Inferior parietal cortex (tissue), 1 donor: ENCODE data around the gene VAX1.

ENCODE experiments used
- DNase-seq: peaks from one replicate; pipeline ENCODE4 v3.0.0-alpha.2; 2016; ENCODE audit errors: extremely low spot score

VAX1 gene

GRCh38 chr10:117163954-117164548 is 26.0 kb upstream of the VAX1 start:
- DNase-seq: no peak

- DNase-seq: no peak
Measured at GRCh38 chr10:117163061-117163953, 25.2 kb upstream of the VAX1 start.

DNA sequence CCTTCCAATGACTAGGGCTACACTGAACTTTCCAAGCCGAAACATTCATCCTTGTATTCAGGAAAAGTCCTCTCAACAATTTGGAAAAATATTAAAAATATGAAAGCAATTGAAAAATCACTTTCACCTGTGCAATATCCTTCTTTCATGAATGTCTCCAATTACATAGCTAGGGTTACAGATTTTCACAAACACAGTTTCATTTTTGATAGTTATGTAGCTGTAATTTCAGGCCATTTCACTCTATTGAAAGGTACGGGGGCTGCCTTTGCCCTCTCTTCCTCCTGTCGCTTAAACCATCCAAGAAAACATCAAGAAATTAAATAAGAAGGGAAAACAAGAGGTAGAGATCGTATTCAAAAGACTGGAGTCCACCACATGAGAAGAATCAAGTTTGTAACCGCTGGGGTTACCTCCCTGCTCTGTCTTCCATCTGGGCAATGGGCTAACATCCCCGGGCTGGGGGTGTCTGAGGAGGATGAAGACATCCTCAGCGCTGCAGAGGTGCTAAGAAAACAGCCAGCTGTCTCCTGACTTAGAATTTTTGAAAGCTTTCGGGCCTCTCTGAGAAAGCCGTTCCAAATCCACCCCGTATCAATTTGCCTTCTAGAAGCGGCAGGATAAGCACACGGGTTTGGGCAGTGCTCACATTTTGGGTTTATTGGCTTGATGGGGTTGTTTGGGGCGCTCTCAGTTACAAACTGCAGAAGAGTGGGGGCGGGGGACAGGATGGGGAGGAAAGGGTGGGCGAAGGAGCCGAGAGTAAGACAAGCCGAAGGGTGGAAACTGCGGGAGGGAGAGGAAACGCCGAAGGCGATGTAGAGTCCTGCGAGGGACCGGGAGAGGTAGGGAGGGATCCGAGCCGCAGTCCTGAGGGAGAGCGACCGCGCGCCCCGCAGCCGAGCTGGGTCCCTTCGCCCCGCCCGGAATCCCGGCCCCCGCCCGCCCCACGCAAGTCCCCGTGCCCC is 24.3 kb upstream of the VAX1 start:
- DNase-seq: no peak

GRCh38 chr10:117161386-117162033 is 23.4 kb upstream of the VAX1 start:
- no peak for DNase-seq

- no peak for DNase-seq
Measured at GRCh38 chr10:117160567-117160966, 22.5 kb upstream of the VAX1 start.

GRCh38 chr10:117159390-117159789 is 21.3 kb upstream of the VAX1 start:
- DNase-seq: no peak

- DNase-seq: no peak
Measured at GRCh38 chr10:117158297-117158696, 20.2 kb upstream of the VAX1 start.

DNA sequence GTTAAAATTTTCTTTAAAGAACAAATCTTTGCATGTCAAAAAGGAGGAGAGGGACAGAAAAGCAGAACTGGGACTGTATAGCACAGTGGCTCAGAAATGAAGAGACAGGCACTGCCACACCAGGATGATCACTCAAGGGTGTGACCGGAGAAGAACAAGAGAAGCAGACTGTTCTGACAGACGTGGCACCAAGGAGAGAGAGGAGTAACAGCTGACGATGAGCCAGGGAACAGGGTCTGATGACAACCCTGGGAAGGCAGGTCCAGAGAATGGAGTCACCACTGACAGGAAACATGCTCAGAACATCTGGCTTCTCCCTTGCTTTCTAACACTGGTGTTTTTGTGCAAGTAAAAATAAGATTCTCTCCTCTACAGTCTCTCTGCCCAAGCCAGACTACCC is 14.6 kb upstream of the VAX1 start:
- no peak for DNase-seq

- no peak for DNase-seq
Measured at GRCh38 chr10:117148284-117148683, 10.2 kb upstream of the VAX1 start.

- DNase-seq: no peak
Measured at GRCh38 chr10:117145019-117145418, 6.9 kb upstream of the VAX1 start.

- no peak for DNase-seq
Measured at GRCh38 chr10:117143103-117143823, 5.2 kb upstream of the VAX1 start.

DNA sequence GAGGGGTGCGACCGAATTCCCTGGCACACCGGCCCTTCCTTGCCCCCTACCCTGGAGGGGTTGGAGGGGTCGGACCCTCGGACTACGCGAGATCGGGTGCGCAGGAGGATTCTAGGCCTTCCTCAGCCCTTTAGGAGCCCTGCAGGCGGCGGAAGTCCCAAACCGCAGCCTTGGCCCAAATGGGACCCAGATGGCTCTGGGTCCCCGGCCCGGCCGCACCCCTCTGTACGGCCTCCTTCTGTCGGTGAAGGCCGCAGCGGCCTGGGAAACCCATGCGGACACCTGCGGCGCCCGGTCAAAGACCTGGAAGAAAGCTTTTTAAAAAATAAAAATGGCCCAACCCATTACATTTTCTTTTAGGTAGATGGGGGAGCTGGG is 2.4 kb upstream of the VAX1 start:
- no peak for DNase-seq

DNA sequence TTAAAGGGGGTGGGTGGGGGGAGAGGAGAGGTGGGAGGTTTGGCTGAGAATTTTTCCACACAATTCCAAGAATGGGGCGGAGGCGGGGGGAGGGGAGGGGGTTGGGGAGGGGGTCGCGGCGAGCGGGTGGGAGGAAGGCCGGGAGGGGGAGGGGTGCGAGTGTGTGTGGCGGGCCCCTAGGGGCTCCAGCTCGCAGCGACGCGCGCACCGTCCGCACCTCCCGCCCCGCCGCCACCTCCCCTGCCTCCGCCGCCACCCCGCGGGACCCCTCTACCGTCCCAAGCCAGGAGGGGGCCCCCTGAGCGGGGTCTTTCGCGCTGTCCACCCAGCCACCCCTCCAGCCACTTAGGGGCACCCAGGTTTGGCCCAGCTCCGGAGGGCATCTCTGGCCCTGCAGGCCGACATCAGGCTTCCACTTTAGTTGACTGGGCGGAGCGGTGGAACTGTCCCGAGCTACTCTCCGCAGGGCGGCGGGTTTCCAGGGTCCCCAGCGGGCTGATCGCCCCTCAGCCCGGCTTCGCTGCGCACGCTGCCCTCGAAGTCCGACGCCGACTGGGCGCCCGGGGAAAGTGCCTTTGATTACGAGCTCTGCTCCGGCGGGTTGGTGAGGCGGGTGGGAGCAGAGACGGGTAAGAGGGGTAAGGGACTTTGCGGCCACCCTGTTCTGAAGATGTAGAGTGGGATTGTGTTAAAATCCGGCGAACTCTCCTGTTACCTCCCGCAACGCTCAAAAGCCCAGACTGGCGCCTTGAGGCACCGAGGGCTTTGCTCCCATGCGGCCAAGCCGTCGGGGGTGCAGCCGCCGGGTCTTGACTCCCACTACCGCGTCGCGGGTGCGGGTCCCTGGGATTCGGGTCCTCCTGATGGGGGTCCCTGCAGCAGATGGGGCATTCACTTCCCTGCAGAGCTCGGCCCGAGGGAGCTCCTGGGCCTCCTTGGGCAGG is 1.8 kb upstream of the VAX1 start:
- DNase-seq: no peak

- DNase-seq: no peak
Measured at GRCh38 chr10:117138838-117139580, 939 bp upstream of the VAX1 start.

DNA sequence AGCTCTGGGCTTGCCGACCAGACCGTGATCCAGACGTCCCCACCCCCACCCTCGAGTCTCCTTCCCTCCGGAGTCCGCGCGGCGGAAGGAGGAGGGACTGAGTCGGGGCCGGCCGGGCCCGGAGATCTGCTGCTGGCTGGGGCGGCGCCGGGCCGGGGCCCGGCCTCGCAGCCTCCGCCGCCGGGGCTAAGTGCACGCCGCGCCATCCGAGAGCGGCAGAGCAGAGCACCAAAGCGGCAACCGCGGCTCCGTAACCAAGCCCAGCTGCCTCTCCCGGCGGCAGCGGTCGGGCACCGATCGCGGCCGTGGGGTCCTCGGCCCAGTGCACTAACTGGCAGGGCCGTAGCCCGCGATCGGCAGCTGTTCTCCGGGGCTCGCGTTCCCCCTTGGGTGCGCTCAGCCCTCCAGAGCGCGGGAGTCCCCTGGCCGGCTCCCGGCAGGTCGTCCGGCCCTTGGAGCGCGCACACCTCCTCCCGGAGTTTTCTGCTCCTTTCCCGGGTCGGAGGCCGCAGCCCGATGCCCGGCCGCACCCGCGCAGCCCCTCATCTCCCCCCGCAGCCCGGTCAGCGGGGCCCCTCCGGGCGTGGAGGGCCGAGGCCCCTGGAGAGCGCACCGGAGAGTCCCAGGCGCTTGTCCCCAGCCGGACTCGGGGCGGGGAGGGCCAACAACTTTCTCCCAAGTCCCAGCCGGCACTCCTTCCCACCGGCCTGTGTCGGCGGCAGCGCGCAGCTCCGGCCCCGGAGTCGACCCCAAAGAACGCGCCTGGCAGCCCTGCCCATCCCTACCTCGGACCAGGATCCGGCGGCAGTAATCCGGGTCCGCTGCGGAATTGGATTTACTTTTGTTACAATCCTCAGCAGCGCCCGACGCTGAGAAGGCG is 799 bp downstream of the VAX1 start:
- DNase-seq: no peak

- no peak for DNase-seq
Measured at GRCh38 chr10:117136391-117136975, 1.6 kb downstream of the VAX1 start.

DNA sequence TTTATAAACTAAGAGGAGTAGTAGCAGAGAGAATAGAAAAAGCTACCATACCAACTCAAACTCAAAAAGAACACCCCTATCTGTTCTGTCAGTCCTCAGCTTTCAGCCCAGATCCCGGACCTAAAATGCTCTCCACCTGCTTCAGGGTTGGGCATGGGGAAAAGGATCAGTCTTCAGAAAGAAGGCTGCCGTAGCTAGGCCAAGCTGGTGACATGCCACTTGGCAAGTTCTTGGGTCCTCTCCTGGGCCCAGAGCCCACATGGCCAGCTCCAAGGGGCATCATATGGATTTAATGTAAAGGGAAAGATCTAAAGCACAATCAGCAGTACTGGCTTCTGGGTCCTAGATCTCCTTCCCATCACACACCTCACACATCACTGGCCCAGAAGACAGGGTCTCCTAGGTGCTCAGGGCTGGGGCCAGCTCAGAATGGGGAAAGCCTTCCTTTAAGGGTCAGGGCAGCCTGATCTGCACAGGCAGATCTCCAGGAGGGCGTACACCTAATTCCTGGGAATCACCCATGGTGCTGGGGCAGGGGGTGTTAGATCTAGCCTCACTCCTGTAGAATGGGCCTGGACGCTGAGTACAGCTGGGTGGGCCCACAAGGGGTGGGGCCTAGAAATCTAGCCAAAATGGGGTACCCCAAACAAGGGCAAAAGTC is 2.5 kb downstream of the VAX1 start:
- DNase-seq: no peak
